PFSK-1 (cell line): ENCODE data around the gene AGTPBP1.

Experiments used
- FOXP2 ChIP-seq: optimal IDR thresholded peaks from 2 replicates; pipeline ENCODE3; 2011; ENCODE audit warnings: borderline replicate concordance, control low read depth, inconsistent platforms; ENCODE audit not compliant: insufficient read depth; ENCODE audit errors: extremely low read length, extremely low read depth
- POLR2AphosphoS5 ChIP-seq: IDR thresholded peaks from 2 replicates; pipeline ENCODE4 v1.6.1; 2012; ENCODE audit warnings: low read depth, mild to moderate bottlenecking, control low read depth, low read length, moderate library complexity
- REST ChIP-seq, 2 experiments: IDR thresholded peaks; 2 replicates each; pipeline versions ENCODE4 v1.6.1 to v1.8.0; 2011 to 2012; ENCODE audit warnings: low read depth in 2 of 2, low read length in 2 of 2, control low read depth in 1 of 2, inconsistent platforms in 1 of 2, mild to moderate bottlenecking in 1 of 2, moderate library complexity in 1 of 2; ENCODE audit not compliant: insufficient read depth in 1 of 2
- SIN3A ChIP-seq: IDR thresholded peaks from 2 replicates; pipeline ENCODE4 v1.6.1; 2012; ENCODE audit warnings: mild to moderate bottlenecking, low read length, moderate library complexity, borderline replicate concordance; ENCODE audit not compliant: insufficient read depth
- TAF1 ChIP-seq: IDR thresholded peaks from 2 replicates; pipeline ENCODE4 v1.6.1; 2012; ENCODE audit warnings: low read length, control low read depth, borderline replicate concordance; ENCODE audit not compliant: insufficient read depth

AGTPBP1 gene

GRCh38 chr9:85505612-85506011 lies 236.1 kb downstream of the AGTPBP1 start:
- no peak for TF ChIP-seq TAF1
- no peak for TF ChIP-seq SIN3A
- TF ChIP-seq POLR2AphosphoS5: no peak
- TF ChIP-seq FOXP2: no peak

- no peak for TF ChIP-seq FOXP2
- no peak for TF ChIP-seq REST (IDR thresholded peaks at IDR 0.05; ENCODE audit: insufficient read depth in 1 of 2, low read depth in 2 of 2, low read length in 2 of 2)
- TF ChIP-seq SIN3A: no peak
- no peak for TF ChIP-seq TAF1
- no peak for TF ChIP-seq POLR2AphosphoS5
These were observed 238.7 kb downstream of the AGTPBP1 start for GRCh38 chr9:85502815-85503655.

- TF ChIP-seq FOXP2 (no peak), TAF1 (no peak), SIN3A (no peak), POLR2AphosphoS5 (no peak)
These were observed 239.9 kb downstream of the AGTPBP1 start for GRCh38 chr9:85501882-85502281.

- no peak for TF ChIP-seq REST (IDR thresholded peaks at IDR 0.05; ENCODE audit: insufficient read depth in 1 of 2, low read depth in 2 of 2, low read length in 2 of 2)
- TF ChIP-seq POLR2AphosphoS5: no peak
- TF ChIP-seq FOXP2: no peak
- no peak for TF ChIP-seq TAF1
- TF ChIP-seq SIN3A: no peak
These were observed 240.3 kb downstream of the AGTPBP1 start for GRCh38 chr9:85501456-85501855.
